ENCODE results near the gene RSPH10B2.
"Not testable (repeated sequence)": the region's sequence is repeated elsewhere in the genome, so short reads cannot be mapped to it uniquely, and the experiment has no call there.

- TF ChIP-seq CTCF, POLR2A (IDR thresholded peaks at IDR 0.05): not testable (repeated sequence)
Measured at GRCh38 chr7:6794276-6794675, 40.4 kb downstream of the RSPH10B2 start.
